ENCODE data around the gene SNAPC2.

DNA sequence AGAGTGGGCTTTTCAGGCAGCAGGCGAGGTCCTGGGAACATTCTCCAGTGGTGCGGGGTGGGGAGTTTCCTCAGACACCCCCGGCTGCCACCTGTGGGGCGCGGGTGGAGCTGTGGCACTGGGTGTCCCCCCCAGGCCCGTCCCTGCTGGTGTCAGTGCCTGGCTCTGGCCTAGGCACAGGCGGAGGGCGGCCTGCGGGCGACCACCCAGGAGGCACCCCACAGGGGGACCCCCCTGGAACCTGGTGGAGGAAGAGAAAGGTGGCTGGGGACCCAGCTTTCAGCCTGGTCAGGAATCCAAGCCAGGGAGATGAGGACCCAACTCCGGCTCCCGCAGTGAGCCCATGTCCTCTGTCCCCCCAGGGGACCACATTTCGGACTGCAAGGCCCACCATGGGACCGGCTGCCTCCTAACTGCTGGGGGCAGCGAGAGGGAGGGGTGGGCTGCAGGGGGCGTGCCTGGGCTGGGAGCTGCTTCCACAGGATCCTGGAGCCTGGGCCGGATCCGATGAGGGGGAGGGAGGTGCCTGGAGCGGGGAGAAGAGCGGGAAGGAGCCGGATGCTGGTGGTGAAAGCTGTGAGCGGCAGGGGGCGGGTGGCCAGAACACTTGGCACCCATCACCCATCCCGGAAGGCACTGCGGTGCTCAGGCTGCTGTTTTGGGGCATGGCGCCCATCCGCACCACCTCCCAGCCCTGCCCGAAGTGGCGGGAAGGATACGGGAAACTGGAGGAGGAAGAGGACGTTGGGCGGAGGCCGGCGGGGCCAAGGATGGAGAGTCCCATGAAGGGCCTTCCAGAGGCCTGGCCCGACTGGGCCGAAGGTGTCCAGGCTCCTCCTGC is 11.3 kb downstream of the SNAPC2 start:
- TF ChIP-seq POLR2A (IDR thresholded peaks at IDR 0.05) (no peak), POLR2AphosphoS5 (IDR thresholded peaks at IDR 0.05) (no peak)
- TF ChIP-seq, protein P1, sequence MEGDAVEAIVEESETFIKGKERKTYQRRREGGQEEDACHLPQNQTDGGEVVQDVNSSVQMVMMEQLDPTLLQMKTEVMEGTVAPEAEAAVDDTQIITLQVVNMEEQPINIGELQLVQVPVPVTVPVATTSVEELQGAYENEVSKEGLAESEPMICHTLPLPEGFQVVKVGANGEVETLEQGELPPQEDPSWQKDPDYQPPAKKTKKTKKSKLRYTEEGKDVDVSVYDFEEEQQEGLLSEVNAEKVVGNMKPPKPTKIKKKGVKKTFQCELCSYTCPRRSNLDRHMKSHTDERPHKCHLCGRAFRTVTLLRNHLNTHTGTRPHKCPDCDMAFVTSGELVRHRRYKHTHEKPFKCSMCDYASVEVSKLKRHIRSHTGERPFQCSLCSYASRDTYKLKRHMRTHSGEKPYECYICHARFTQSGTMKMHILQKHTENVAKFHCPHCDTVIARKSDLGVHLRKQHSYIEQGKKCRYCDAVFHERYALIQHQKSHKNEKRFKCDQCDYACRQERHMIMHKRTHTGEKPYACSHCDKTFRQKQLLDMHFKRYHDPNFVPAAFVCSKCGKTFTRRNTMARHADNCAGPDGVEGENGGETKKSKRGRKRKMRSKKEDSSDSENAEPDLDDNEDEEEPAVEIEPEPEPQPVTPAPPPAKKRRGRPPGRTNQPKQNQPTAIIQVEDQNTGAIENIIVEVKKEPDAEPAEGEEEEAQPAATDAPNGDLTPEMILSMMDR (IDR thresholded peaks at IDR 0.05): no peak

Data from transverse colon (tissue), 4 donors.